HEK293T (cell line): ENCODE measurements around the gene BCAR1.

ENCODE experiments used
- BHLHE40 ChIP-seq: fragments of 450-650 bp; IDR thresholded peaks from 2 replicates; pipeline ENCODE4 v1.6.1; 2016; ENCODE audit warnings: mild to moderate bottlenecking, moderate library complexity, borderline replicate concordance
- ELF4 ChIP-seq: fragments of 450-650 bp; IDR thresholded peaks from 2 replicates; pipeline ENCODE4 v1.6.1; 2017; ENCODE audit warnings: antibody characterized with exemption
- FOXK2 ChIP-seq: fragments of 450-650 bp; IDR thresholded peaks from 2 replicates; pipeline ENCODE4 v1.6.1; 2016; ENCODE audit warnings: mild to moderate bottlenecking
- LEF1 ChIP-seq: fragments of 450-650 bp; IDR thresholded peaks from 2 replicates; pipeline ENCODE4 v1.6.1; 2017; ENCODE audit warnings: mild to moderate bottlenecking, borderline replicate concordance
- SUZ12 ChIP-seq: fragments of 450-650 bp; IDR thresholded peaks from 2 replicates; pipeline ENCODE4 v1.6.1; 2016; ENCODE audit warnings: mild to moderate bottlenecking
- TARDBP ChIP-seq: fragments of 450-650 bp; IDR thresholded peaks from 2 replicates; pipeline ENCODE4 v1.6.1; 2016
- ZNF384 ChIP-seq: fragments of 450-650 bp; IDR thresholded peaks from 2 replicates; pipeline ENCODE4 v1.6.1; 2016

DNA sequence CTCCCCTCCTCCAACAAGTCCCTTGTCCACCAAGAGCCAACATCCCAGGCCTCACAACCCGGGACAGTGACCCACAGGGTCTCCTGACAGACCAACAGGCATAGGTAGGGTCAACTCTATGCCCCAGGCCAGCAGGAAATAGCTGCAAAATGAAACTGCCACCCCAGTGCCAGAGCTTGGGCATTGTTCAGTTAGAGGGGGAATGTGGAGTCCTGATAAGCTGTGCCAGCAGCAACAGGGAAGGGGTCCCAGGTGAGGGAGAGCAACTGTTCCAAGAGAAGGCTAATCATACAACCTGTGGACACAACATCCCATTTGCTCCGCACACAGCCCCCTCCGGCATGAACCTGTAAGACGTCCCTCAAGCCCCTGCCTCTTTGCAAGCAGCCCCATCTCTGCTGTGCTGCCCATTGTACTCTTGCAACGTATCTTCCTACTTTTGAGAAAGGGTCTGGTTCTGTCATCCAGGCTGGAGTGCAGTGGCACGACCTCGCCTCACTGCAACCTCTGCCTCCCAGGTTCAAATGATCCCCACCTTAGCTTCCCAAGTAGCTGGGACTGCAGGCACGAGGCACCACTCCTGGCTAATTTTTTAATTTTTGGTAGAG lies 61.7 kb downstream of the BCAR1 start:
- no peak for TF ChIP-seq TARDBP
- no peak for TF ChIP-seq ZNF384
- no peak for TF ChIP-seq ELF4
- TF ChIP-seq BHLHE40, result no peak
- no peak for TF ChIP-seq FOXK2
- no peak for TF ChIP-seq SUZ12
- no peak for TF ChIP-seq LEF1
